ENCODE measurements around the gene CEP97.

The CEP97 gene

GRCh38 chr3:101813817-101814440 is 89.5 kb downstream of the CEP97 start:
- no peak for DNase-seq (ENCODE audit: low read depth)

DNA sequence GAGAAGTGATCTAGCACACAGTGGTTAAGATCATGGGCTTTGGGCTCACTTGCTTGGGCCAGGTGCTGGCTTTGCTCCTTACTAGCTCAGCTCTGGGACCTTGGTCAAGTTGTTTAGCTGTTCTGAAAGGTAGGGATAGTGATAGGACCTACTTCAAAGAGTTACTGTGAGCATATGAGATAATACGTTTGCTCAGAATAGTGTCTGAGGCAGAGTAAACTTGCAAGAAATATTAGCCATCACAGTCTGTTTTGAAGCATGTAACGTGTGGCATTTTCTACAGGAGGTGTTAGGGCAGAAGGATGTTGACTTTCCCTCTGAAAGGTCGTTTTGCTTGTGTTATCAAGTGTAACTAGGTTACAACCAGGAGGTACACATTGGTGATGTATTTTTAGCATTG is 90.4 kb downstream of the CEP97 start:
- no peak for DNase-seq (ENCODE audit: low read depth)

DNA sequence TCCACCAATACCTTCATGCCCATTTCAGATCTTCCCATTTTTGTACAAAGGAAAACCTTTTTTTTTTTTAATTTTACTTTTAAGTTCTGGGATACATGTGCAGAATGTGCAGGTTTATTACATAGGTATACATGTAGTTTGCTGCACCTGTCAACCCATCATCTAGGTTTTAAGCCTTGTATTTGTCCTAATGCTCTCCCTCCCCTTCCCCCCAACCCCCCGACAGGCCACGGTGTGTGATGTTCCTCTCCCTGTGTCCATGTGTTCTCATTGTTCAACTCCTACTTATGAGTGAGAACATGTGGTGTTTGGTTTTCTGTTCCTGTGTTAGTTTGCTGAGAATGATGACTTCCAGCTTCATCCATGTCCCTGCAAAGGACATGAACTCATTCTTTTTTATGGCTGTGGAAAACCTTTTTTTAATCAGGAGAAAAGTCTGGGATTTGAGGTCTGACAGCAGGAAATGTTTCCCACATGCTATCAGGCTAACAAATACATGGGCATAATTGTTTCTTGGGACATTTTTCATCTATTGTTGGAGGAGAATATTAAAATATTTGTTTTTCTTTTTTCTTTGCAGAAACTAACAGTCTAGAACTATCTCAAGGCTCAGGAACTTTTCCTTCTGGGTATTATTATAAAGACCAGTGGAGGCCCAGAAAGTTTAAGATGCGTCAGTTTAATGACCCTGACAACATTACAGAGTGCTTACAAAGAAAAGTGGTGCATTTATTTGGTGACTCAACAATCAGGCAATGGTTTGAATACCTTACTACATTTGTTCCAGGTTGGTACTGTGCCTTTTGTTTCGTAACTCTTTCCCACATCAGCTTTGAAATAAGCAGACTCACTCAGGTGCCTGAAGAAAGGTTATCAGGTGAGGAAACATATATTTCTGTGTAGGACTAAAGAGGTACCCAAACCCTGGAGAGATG is 92.1 kb downstream of the CEP97 start:
- DNase-seq (ENCODE audit: low read depth): no peak

GRCh38 chr3:101817992-101818391 is 93.6 kb downstream of the CEP97 start:
- no peak for DNase-seq (ENCODE audit: low read depth)

GRCh38 chr3:101819649-101820206 is 95.3 kb downstream of the CEP97 start:
- DNase-seq (ENCODE audit: low read depth): no peak
